22Rv1 (cell line): ENCODE measurements around the gene IL4R.

ENCODE experiments used
- ZFX ChIP-seq: fragments of 450-650 bp; IDR thresholded peaks from 2 replicates; pipeline ENCODE4 v1.6.1; 2017; ENCODE audit warnings: antibody characterized with exemption, borderline replicate concordance
- TF ChIP-seq, protein P1 (sequence below): fragments of 450-650 bp; IDR thresholded peaks from 2 replicates; pipeline ENCODE4 v1.5.1; 2017; ENCODE audit warnings: mild to moderate bottlenecking

DNA sequence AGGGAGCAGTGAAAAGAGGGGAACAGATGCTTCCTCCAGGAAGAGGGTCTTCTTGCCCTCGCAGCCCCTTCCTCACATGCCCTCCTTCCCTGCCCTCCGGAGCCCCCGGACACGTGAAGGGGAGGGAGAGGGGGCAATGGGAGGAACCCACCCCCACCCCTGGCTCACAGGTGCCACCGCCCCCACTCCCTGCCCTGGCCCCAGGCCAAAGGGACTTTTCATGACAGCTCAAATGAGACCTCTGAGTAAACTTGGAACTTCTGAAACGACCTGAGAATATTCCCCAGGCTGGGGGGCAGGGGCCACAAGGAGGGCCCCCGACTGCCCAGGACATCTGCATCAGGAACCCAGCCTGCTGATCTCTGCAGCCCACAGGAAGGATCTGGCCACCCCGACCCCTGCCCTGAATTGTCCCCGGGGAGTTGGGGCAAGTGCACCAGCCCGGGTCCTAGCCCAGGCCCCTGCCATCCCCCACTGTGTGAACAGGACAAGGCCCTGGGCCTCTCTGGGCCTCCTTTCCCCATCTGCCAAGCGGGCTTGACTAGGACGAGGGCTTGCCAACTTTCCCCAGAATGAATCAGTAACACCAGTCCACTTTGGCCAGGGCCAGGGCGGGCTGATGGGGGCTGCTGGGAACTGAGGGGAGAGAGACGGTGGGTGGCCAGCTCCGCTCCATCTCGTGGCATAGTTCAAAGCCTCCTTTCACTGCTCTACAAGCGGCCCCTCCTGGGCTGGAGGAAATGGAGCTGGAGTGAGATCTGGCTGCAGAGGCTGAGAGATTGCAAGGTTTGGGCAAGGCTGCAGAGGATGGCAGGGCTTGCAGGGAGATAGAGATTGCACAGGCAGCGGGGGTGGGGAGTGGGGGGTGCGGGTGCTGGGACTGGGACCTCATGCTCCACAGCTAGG, 92.0 kb downstream of the IL4R start:
- no peak for TF ChIP-seq ZFX
- TF ChIP-seq, protein P1, sequence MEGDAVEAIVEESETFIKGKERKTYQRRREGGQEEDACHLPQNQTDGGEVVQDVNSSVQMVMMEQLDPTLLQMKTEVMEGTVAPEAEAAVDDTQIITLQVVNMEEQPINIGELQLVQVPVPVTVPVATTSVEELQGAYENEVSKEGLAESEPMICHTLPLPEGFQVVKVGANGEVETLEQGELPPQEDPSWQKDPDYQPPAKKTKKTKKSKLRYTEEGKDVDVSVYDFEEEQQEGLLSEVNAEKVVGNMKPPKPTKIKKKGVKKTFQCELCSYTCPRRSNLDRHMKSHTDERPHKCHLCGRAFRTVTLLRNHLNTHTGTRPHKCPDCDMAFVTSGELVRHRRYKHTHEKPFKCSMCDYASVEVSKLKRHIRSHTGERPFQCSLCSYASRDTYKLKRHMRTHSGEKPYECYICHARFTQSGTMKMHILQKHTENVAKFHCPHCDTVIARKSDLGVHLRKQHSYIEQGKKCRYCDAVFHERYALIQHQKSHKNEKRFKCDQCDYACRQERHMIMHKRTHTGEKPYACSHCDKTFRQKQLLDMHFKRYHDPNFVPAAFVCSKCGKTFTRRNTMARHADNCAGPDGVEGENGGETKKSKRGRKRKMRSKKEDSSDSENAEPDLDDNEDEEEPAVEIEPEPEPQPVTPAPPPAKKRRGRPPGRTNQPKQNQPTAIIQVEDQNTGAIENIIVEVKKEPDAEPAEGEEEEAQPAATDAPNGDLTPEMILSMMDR = no peak
